ENCODE data around the gene PRRX2.
A peak's percentile ranks its signal among the peaks of the same experiment; 100 is the strongest.

Gene PRRX2

GRCh38 chr9:129665389-129665775 lies at the start of gene PRRX2:
PRRX2 (plus strand) TSS chr9:129665647; CDS start chr9:129665868, 221 bp downstream.
- DNase-seq (ENCODE audit: low read depth in 2 of 2), result peak; percentile 64 to 71

GRCh38 chr9:129617167-129617566 lies 48.3 kb upstream of the PRRX2 start:
- DNase-seq (ENCODE audit: low read depth in 2 of 2), result peak; percentile 31 to 39

GRCh38 chr9:129619787-129620668 lies 45.4 kb upstream of the PRRX2 start:
- no peak for DNase-seq (ENCODE audit: low read depth in 2 of 2)

GRCh38 chr9:129620669-129621295 lies 44.7 kb upstream of the PRRX2 start, which contains the start of gene C9orf50:
C9orf50 (minus strand) TSS chr9:129621101; CDS start chr9:129620574, 527 bp downstream.
- DNase-seq (ENCODE audit: low read depth in 2 of 2), result no peak

GRCh38 chr9:129623331-129623730 lies 42.1 kb upstream of the PRRX2 start:
- DNase-seq (ENCODE audit: low read depth in 2 of 2), result no peak

GRCh38 chr9:129624168-129624759 lies 41.2 kb upstream of the PRRX2 start:
- DNase-seq (ENCODE audit: low read depth in 2 of 2), result no peak

- DNase-seq (ENCODE audit: low read depth in 2 of 2), result no peak
Observed at GRCh38 chr9:129624947-129625346, 40.5 kb upstream of the PRRX2 start.

- DNase-seq (ENCODE audit: low read depth in 2 of 2), result peak; percentile 58 to 60
Observed at GRCh38 chr9:129626079-129626624, 39.3 kb upstream of the PRRX2 start, which contains the start of gene NTMT1. NTMT1 (plus strand) TSS chr9:129626163; CDS start chr9:129632704, 6,541 bp downstream.

GRCh38 chr9:129626625-129627284 lies 38.7 kb upstream of the PRRX2 start:
- DNase-seq (ENCODE audit: low read depth in 2 of 2), result peak; percentile 60 to 65

- DNase-seq (ENCODE audit: low read depth in 2 of 2), result no peak
Observed at GRCh38 chr9:129627556-129628440, 37.6 kb upstream of the PRRX2 start.

GRCh38 chr9:129628709-129629108 lies 36.7 kb upstream of the PRRX2 start:
- DNase-seq (ENCODE audit: low read depth in 2 of 2), result no peak

- DNase-seq (ENCODE audit: low read depth in 2 of 2), result no peak
Observed at GRCh38 chr9:129629251-129629820, 36.1 kb upstream of the PRRX2 start.

GRCh38 chr9:129630967-129631673 lies 34.3 kb upstream of the PRRX2 start:
- no peak for DNase-seq (ENCODE audit: low read depth in 2 of 2)

- DNase-seq (ENCODE audit: low read depth in 2 of 2), result no peak
Observed at GRCh38 chr9:129631674-129632129, 33.7 kb upstream of the PRRX2 start.

GRCh38 chr9:129632460-129632859 lies 33.0 kb upstream of the PRRX2 start:
- DNase-seq (ENCODE audit: low read depth in 2 of 2), result no peak

GRCh38 chr9:129633207-129633606 lies 32.2 kb upstream of the PRRX2 start:
- DNase-seq (ENCODE audit: low read depth in 2 of 2), result no peak

GRCh38 chr9:129633848-129634247 lies 31.6 kb upstream of the PRRX2 start:
- DNase-seq (ENCODE audit: low read depth in 2 of 2), result no peak

- DNase-seq (ENCODE audit: low read depth in 2 of 2), result no peak
Observed at GRCh38 chr9:129635099-129636065, 30.1 kb upstream of the PRRX2 start.

Measured in fibroblast of skin of left quadriceps (primary cell).